ENCODE measurements around the gene SLC2A9. TPM values are rescaled to one million over a fixed set of nuclear protein-coding genes. Genes with fewer than 3 reads are reported as not detected.

The SLC2A9 gene
- total RNA-seq, 1 donor from 2014 or later: 1.2 TPM

- ChIA-PET CTCF (no interaction called here), POLR2A (no interaction called here)
- no peaks in the 10 kb centered on the region for H3K36me3 Mint-ChIP-seq (ENCODE audit: low read depth)
- DNase-seq (no peak), ATAC-seq (ENCODE audit: low read depth) (no peak)
- H3K27ac Mint-ChIP-seq: no peak overlapping the region
- H3K4me1 Mint-ChIP-seq: no peaks in the 10 kb centered on the region
- TF ChIP-seq, protein P1, sequence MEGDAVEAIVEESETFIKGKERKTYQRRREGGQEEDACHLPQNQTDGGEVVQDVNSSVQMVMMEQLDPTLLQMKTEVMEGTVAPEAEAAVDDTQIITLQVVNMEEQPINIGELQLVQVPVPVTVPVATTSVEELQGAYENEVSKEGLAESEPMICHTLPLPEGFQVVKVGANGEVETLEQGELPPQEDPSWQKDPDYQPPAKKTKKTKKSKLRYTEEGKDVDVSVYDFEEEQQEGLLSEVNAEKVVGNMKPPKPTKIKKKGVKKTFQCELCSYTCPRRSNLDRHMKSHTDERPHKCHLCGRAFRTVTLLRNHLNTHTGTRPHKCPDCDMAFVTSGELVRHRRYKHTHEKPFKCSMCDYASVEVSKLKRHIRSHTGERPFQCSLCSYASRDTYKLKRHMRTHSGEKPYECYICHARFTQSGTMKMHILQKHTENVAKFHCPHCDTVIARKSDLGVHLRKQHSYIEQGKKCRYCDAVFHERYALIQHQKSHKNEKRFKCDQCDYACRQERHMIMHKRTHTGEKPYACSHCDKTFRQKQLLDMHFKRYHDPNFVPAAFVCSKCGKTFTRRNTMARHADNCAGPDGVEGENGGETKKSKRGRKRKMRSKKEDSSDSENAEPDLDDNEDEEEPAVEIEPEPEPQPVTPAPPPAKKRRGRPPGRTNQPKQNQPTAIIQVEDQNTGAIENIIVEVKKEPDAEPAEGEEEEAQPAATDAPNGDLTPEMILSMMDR (IDR thresholded peaks at IDR 0.05): no peak
- no peak overlapping the region for H3K4me3 Mint-ChIP-seq
- no peaks in the 10 kb centered on the region for H3K9me3 Mint-ChIP-seq
- intact Hi-C loops (cut with micrococcal nuclease): no loop called here
- H3K27me3 Mint-ChIP-seq: no peaks in the 10 kb centered on the region
Observed at GRCh38 chr4:9919047-9919446, 102.2 kb downstream of the SLC2A9 start.

DNA sequence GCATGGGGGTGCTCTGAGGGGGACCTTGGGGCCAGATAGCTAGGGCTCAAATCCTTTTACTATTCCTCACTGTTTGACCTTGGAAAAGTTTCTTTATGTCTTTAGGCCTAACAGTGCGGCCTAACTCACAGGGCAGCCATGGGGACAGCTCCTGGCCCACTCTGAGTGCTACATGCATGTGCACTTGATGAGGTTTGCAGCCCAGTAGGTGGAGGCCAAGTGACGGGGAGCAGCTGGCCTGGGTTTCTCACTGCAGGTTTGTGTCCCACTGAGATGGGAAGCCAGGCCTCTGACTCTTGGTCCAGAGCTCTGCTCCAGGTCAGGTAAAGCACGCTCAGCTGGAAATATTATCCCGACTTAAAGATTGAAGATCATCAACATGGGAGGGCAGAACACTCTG is 102.8 kb downstream of the SLC2A9 start:
- no peak for DNase-seq
- TF ChIP-seq, protein P1 (IDR thresholded peaks at IDR 0.05): no peak
- CTCF ChIA-PET: no interaction called here

DNA sequence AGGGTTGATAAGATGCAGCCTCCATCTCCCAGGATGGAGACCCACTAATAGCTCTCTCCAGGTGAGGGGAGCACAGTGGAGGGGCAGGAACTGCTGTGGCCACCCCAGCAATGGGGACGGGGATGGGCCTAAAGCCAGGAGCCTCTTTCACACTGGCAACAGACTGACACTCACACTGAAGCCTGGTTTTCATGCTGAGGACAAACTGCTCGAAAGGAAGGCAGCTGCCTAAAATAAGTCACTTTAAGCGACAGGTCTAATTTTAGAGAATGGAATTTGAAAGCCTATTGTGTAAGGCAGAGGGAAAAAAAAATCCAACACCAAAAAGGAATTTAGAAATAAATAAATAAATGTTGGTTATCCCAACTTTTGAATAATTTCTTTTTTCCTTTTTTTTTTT is 104.4 kb downstream of the SLC2A9 start:
- POLR2A ChIA-PET: no interaction called here

More for the DNA sequence above, 102.8 kb downstream of the SLC2A9 start:
- ATAC-seq (ENCODE audit: low read depth): no peak
- H3K4me1 Mint-ChIP-seq: no peaks in the 10 kb centered on the region
- POLR2A ChIA-PET: no interaction called here
- no peaks in the 10 kb centered on the region for H3K9me3 Mint-ChIP-seq
- intact Hi-C loops (cut with micrococcal nuclease): no loop called here
- no peak overlapping the region for H3K27ac Mint-ChIP-seq
- H3K36me3 Mint-ChIP-seq (ENCODE audit: low read depth): no peaks in the 10 kb centered on the region
- no peaks in the 10 kb centered on the region for H3K27me3 Mint-ChIP-seq
- no peak overlapping the region for H3K4me3 Mint-ChIP-seq

DNA sequence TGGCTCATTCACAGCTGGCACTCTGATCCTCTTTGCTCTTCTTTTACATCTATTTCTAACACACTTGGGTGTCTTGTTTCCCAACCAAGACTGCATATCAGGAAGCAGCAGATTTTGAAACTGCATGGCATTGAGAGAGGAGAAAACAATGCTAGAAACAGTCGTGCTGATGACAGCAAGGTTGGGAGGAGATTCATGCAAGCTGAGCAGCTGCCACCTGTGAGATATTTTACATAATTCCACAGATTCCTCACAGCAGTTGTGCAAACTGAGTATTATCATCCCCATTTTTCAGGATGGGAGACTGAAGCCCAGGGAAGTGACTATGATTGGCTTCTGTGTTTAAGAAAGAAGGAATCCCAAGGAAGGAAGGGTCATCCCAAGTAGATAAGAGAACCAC is 105.0 kb downstream of the SLC2A9 start:
- DNase-seq: no peak
- intact Hi-C loops (cut with micrococcal nuclease): no loop called here
- H3K9me3 Mint-ChIP-seq: no peaks in the 10 kb centered on the region
- no peaks in the 10 kb centered on the region for H3K27me3 Mint-ChIP-seq
- no peaks in the 10 kb centered on the region for H3K36me3 Mint-ChIP-seq (ENCODE audit: low read depth)
- no peaks in the 10 kb centered on the region for H3K4me1 Mint-ChIP-seq
- TF ChIP-seq, protein P1 (IDR thresholded peaks at IDR 0.05): no peak
- ATAC-seq (ENCODE audit: low read depth): no peak
- ChIA-PET CTCF (no interaction called here), POLR2A (no interaction called here)
- no peak overlapping the region for H3K4me3 Mint-ChIP-seq
- H3K27ac Mint-ChIP-seq: no peak overlapping the region

More for the DNA sequence above, 104.4 kb downstream of the SLC2A9 start:
- Mint-ChIP-seq H3K27me3 (no peaks in the 10 kb centered on the region), H3K27ac (no peak overlapping the region), H3K4me3 (no peak overlapping the region), H3K36me3 (ENCODE audit: low read depth) (no peaks in the 10 kb centered on the region), H3K9me3 (no peaks in the 10 kb centered on the region), H3K4me1 (no peaks in the 10 kb centered on the region)
- no peak for DNase-seq
- intact Hi-C loops (cut with micrococcal nuclease): no loop called here
- CTCF ChIA-PET: no interaction called here
- no peak for ATAC-seq (ENCODE audit: low read depth)
- TF ChIP-seq, protein P1 (IDR thresholded peaks at IDR 0.05): no peak

GRCh38 chr4:9913846-9914245 is 107.5 kb downstream of the SLC2A9 start:
- POLR2A ChIA-PET: no interaction called here
- intact Hi-C loops (cut with micrococcal nuclease): no loop called here
- Mint-ChIP-seq H3K4me3 (no peak overlapping the region), H3K9me3 (peaks cover 3% of the 10 kb centered on the region), H3K36me3 (ENCODE audit: low read depth) (no peaks in the 10 kb centered on the region), H3K27me3 (no peaks in the 10 kb centered on the region), H3K4me1 (no peaks in the 10 kb centered on the region), H3K27ac (no peak overlapping the region)
- ATAC-seq (ENCODE audit: low read depth) (no peak), DNase-seq (no peak)
- CTCF ChIA-PET: no interaction called here
- TF ChIP-seq, protein P1 (IDR thresholded peaks at IDR 0.05): no peak
